Measurements from ENCODE around the gene RBPJL. TPM values are rescaled to one million over a fixed set of nuclear protein-coding genes. Genes with fewer than 3 reads are reported as not detected.

Gene RBPJL
- total and polyA plus RNA-seq, 2 of the 13 experiments (the other 11 are each of a cell fraction or from before 2014, with no cell fraction given), result not detected

DNA sequence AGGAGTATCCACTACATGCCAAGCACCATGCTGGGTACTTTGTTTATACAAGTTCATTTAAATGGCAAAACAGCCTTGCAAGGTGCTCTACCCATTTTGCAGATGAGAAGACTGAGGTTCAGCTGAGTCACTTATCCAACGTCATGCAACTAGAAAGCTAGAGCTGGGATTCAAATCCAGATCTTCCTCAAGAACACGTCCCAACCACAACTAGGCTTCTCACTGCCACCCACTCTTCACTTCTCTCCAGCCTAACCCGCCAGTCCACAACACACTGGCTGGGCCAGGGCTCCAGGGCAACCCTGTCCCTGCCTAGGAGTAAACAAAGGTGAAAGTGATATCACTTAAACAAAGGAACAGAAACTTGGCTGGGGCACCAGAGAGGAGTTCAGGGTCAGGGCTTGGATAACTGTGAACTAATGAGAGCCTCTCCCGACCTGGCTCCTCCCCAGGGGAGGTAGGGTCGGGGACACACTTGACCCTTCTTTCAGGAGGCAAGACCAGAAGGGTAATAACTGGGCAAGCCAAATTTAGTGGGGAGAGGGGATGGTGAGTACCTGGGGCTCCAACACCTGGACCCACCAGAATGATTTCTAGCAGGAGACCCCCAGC, 33.7 kb downstream of the RBPJL start (continued):
- TF ChIP-seq SALL1 (CRISPR knock-in tag; IDR thresholded peaks at IDR 0.05) (peak; percentile 78), ATF6 (CRISPR knock-in tag; conservative IDR thresholded peaks at IDR 0.05) (no peak), ZNF24 (IDR thresholded peaks at IDR 0.05) (peak; percentile 83), ZIK1 (CRISPR knock-in tag; IDR thresholded peaks at IDR 0.05; ENCODE audit: borderline replicate concordance, low read depth) (no peak), RNF219 (CRISPR knock-in tag; IDR thresholded peaks at IDR 0.05) (no peak), TBX2 (CRISPR knock-in tag; IDR thresholded peaks at IDR 0.05; ENCODE audit: borderline replicate concordance) (peak; percentile 84), MEIS1 (CRISPR knock-in tag; IDR thresholded peaks at IDR 0.05; ENCODE audit: borderline replicate concordance) (peak; percentile 46; the same call in 1 of the 2 replicates), FOXO4 (CRISPR knock-in tag; conservative IDR thresholded peaks at IDR 0.05) (no peak), YEATS4 (CRISPR knock-in tag; IDR thresholded peaks at IDR 0.05; ENCODE audit: borderline replicate concordance) (no peak), ZSCAN29 (CRISPR knock-in tag; conservative IDR thresholded peaks at IDR 0.05) (no peak), CEBPB (IDR thresholded peaks at IDR 0.05; ENCODE audit: borderline replicate concordance, low read depth, low read length) (no peak), CCAR2 (optimal IDR thresholded peaks at IDR 0.05; ENCODE audit: low read depth, low read length) (no peak), MAF1 (CRISPR knock-in tag; IDR thresholded peaks at IDR 0.05; ENCODE audit: borderline replicate concordance) (no peak), NFE2L1 (CRISPR knock-in tag; IDR thresholded peaks at IDR 0.05; ENCODE audit: borderline replicate concordance) (no peak), ZBTB8A (CRISPR knock-in tag; IDR thresholded peaks at IDR 0.05; ENCODE audit: borderline replicate concordance, low read depth) (no peak; the same call in 1 of the 2 replicates), ATM (IDR thresholded peaks at IDR 0.05; ENCODE audit: borderline replicate concordance) (no peak)
- TF ChIP-seq, protein P1, sequence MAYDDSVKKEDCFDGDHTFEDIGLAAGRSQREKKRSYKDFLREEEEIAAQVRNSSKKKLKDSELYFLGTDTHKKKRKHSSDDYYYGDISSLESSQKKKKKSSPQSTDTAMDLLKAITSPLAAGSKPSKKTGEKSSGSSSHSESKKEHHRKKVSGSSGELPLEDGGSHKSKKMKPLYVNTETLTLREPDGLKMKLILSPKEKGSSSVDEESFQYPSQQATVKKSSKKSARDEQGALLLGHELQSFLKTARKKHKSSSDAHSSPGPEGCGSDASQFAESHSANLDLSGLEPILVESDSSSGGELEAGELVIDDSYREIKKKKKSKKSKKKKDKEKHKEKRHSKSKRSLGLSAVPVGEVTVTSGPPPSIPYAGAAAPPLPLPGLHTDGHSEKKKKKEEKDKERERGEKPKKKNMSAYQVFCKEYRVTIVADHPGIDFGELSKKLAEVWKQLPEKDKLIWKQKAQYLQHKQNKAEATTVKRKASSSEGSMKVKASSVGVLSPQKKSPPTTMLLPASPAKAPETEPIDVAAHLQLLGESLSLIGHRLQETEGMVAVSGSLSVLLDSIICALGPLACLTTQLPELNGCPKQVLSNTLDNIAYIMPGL (CRISPR knock-in tag; IDR thresholded peaks at IDR 0.05; ENCODE audit: borderline replicate concordance in 1 of 2, low read depth in 1 of 2), result no peak
- TF ChIP-seq, protein P2, sequence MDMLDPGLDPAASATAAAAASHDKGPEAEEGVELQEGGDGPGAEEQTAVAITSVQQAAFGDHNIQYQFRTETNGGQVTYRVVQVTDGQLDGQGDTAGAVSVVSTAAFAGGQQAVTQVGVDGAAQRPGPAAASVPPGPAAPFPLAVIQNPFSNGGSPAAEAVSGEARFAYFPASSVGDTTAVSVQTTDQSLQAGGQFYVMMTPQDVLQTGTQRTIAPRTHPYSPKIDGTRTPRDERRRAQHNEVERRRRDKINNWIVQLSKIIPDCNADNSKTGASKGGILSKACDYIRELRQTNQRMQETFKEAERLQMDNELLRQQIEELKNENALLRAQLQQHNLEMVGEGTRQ (IDR thresholded peaks at IDR 0.05; ENCODE audit: low read depth, low read length), result no peak
- TF ChIP-seq, protein P2 (CRISPR knock-in tag; IDR thresholded peaks at IDR 0.05; ENCODE audit: borderline replicate concordance), result no peak

Measured in HepG2 (cell line).